Astrocyte of the spinal cord (primary cell): ENCODE results near the gene ERBB4.

Experiments
- DNase-seq: peaks from one replicate; pipeline ENCODE4 v3.0.0; 2011; ENCODE audit warnings: low read depth, low spot score
- H3K4me3 ChIP-seq: 2 replicates; pipeline ENCODE4 v1.5.1; 2011; ENCODE audit warnings: low read depth, mild to moderate bottlenecking, low read length, moderate library complexity
- in situ Hi-C: cut with HindIII; loops from 2 replicates; pipeline ENCODE4 v1.10.0; 2017; ENCODE audit warnings: low sequenced_read_pairs
- TF ChIP-seq, protein P1 (sequence below): IDR thresholded peaks from 2 replicates; pipeline ENCODE4 v1.5.1; 2012; ENCODE audit warnings: low read depth, mild to moderate bottlenecking, low read length, inconsistent platforms

The ERBB4 gene

GRCh38 chr2:212135739-212136138 is 402.9 kb downstream of the ERBB4 start:
- no peak overlapping the region for H3K4me3 ChIP-seq
- no peak for DNase-seq

GRCh38 chr2:212133337-212133736 is 405.3 kb downstream of the ERBB4 start:
- TF ChIP-seq, protein P1, sequence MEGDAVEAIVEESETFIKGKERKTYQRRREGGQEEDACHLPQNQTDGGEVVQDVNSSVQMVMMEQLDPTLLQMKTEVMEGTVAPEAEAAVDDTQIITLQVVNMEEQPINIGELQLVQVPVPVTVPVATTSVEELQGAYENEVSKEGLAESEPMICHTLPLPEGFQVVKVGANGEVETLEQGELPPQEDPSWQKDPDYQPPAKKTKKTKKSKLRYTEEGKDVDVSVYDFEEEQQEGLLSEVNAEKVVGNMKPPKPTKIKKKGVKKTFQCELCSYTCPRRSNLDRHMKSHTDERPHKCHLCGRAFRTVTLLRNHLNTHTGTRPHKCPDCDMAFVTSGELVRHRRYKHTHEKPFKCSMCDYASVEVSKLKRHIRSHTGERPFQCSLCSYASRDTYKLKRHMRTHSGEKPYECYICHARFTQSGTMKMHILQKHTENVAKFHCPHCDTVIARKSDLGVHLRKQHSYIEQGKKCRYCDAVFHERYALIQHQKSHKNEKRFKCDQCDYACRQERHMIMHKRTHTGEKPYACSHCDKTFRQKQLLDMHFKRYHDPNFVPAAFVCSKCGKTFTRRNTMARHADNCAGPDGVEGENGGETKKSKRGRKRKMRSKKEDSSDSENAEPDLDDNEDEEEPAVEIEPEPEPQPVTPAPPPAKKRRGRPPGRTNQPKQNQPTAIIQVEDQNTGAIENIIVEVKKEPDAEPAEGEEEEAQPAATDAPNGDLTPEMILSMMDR: no peak
- in situ Hi-C loops: no loop called here
- H3K4me3 ChIP-seq: no peak overlapping the region
- DNase-seq: no peak

More at GRCh38 chr2:212135739-212136138, 402.9 kb downstream of the ERBB4 start:
- TF ChIP-seq, protein P1: no peak
- in situ Hi-C loops: no loop called here

GRCh38 chr2:212124598-212124997 is 414.0 kb downstream of the ERBB4 start:
- TF ChIP-seq, protein P1: no peak
- H3K4me3 ChIP-seq: no peak overlapping the region
- in situ Hi-C loops: no loop called here
- no peak for DNase-seq

- TF ChIP-seq, protein P1: no peak
- no peak for DNase-seq
- H3K4me3 ChIP-seq: no peak overlapping the region
- in situ Hi-C loops: no loop called here
Measured at GRCh38 chr2:212119591-212119990, 419.0 kb downstream of the ERBB4 start.

- no peak for DNase-seq
- TF ChIP-seq, protein P1: no peak
- H3K4me3 ChIP-seq: no peak overlapping the region
- in situ Hi-C loops: no loop called here
Measured at GRCh38 chr2:212117926-212118325, 420.7 kb downstream of the ERBB4 start.

- DNase-seq: no peak
- in situ Hi-C loops: no loop called here
- no peak overlapping the region for H3K4me3 ChIP-seq
- TF ChIP-seq, protein P1: no peak
Measured at GRCh38 chr2:212114489-212114888, 424.1 kb downstream of the ERBB4 start.

GRCh38 chr2:212112401-212112800 is 426.2 kb downstream of the ERBB4 start:
- H3K4me3 ChIP-seq: no peak overlapping the region
- in situ Hi-C loops: no loop called here
- TF ChIP-seq, protein P1: no peak

More at GRCh38 chr2:212112401-212112800, 426.2 kb downstream of the ERBB4 start:
- no peak for DNase-seq
